ENCODE data around the gene GRIP2.
A peak's percentile ranks its signal among the peaks of the same experiment; 100 is the strongest.
"Not testable (repeated sequence)": the region's sequence is repeated elsewhere in the genome, so short reads cannot be mapped to it uniquely, and the experiment has no call there.

Gene GRIP2

DNA sequence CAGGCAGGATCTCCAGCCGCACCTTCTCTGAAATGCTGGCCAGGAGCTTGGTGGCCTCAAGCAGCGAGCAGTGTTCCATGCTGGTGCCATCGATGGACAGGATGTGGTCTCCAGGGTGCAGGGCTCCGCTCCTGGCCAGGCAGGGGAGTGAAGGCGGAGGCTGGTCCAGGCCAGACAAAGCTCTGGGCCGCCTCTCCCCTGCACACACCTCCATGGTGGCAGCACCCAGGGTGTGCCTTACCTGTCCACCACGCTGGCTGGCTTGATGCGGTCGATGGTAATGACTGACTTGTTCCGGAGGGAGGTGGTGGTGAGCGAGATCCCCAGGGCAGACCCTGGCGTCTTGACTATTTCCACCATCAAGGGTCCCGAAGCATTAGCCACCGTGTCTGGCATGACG is 20.0 kb downstream of the GRIP2 start:
- DNase-seq (ENCODE audit: low spot score): no peak

DNA sequence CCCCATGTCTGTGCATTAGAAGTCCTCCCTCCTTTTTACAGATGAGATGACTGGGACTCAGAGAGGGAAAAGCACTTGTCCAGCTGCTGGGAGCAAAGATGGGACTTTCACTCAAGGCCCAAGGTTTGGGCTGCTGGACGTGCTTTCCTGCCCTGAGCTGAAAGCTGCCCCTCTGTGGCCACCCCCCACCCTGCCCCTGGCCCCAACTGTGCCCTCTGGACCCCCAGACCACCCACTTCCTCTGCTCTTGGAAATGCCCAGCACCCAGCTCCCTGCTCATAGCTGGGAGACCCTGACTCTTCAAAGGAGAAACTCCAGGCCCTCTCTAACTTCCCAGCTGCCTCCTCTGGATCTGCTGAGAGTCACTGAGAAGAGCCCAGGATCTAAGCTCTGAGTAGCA is 20.7 kb downstream of the GRIP2 start:
- no peak for DNase-seq (ENCODE audit: low spot score)

DNA sequence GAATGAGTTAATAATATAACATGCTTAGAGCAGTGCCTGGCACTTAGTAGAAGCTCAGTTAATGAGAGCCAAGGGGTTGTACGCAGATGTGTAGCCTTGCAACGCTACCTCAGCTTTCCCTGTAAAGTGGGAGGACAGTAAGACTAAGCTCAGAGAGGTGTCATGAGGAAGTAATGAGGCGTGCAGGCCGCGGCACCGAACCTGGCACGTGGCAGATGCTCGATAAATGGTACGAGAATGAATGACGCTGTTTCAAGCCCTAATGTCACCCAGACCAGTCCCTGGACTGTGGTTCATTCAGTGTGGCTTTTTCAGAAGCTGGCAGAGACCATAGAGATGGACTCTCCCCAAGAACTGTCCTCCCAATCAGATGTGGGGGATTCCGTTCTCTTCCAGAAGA is 21.2 kb downstream of the GRIP2 start:
- DNase-seq (ENCODE audit: low spot score): no peak

DNA sequence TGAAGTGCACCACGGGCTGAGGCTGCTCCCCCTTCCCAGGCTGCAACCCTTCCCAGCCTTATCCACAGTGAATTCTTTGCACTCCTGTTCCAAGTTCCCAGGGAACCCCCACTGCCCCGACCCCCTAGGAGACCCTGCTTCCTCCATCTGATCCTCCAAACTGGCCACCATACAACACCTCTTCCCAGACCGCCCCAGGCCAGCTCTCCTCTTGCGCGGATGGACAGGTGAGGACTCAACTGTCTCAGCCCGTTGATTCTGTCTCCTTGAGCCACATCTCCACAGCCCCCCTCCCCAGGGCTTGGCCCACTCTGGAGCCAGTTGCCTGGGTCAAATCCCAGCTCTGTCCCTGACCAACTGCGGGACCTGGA is 21.7 kb downstream of the GRIP2 start:
- DNase-seq (ENCODE audit: low spot score): no peak

DNA sequence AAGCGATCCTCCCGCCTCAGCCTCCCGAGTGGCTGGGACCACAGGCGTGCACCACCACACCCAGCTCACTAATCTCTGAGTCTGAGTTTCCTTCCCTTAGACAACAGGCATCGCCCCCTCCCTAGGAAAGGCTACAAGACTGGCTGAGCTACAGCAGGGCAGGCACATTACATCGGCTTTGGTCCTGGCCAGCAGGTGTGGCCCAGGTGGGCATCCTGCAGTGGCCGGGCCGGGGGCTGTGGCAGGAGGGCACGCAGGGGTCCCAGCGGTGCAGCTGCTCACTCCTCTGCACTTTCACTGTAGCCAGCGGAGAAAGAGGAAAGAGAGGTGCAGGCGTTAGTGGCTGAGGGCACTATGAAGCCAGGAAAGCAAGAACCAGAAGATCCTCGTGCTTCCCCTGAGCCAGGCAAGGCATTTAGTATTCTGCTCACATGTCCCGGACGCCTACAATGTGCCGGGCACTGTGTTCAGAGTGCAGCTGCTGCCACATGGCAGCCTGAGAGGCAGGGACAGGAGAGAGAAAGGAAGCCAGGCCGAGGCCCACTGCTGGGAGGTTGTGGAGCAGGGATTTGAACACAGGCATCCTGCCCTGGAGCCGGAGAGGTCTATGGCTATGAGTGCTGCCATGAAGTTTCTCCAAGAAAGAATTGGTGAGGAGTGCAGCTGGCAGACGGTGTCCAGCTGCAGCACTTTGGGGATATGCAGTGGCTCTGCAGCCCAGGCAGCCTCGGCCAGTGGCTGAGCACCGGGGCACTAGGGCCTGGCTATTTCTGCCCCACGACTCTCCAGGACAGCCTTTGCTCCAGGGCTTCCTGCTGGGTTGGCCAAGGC is 22.3 kb downstream of the GRIP2 start:
- DNase-seq (ENCODE audit: low spot score): no peak

DNA sequence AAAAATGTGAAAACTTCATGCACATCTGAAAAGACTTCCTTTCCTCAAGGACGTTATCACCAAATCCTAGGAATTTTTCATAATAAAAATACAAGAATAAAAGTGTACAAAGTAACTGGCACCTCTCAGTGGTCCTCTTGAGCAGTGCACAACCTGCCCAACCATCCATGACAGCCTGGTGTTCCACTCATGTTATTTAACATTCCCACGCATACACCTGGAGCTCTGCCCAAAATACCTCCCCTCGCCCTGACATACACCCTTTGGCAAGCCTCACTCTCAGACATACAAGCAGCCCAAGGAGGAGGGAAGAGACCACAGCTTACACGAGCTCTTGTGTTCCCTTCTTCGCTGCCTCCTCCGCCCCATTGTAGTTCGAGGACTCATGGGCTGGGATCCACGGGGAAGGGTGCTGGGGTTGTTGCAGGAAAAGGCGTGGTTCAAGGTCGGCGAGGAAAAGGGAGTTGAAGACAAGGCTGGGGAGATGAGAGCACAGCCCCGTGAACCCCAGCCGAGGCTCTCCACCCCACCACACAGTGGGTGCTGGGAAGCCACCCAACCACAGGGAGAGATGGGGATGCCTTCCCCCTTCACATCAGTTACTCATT is 23.3 kb downstream of the GRIP2 start:
- no peak for DNase-seq (ENCODE audit: low spot score)

DNA sequence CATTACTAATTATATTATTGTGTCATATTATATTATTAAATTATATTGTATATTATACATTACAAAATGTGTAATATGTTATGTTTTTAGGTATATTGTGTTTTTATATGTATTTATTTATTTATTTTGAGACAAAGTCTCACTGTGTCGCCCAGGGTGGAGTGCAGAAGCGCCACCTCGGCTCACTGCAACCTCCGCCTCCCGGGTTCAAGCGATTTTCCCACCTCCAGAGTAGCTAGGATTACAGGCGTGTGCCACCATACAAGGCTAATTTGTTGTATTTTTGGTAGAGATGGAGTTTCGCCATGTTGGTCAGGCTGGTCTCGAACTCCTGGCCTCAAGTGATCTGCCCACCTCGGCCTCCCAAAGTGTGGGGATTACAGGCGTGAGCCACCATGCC is 24.6 kb downstream of the GRIP2 start:
- DNase-seq (ENCODE audit: low spot score): not testable (repeated sequence)

DNA sequence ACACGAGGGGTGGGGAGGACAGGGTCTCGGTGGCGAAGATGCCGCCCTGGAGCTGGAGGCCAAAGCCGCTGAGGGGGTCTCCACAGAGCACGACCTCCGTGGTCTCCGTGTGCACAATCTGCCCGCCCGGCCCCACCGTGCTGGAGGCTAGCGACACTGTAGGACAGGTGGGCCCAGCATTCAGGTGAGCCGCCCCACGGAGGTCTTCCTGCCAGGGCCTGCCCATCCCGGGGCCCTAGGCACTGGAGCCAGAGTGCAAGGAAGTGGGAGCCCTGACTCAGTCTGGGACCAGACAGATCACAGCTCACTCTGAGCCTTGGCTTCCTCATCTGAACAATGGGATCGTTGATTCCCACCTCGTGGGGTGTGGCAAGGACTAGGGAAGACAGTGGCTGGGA is 25.8 kb downstream of the GRIP2 start:
- DNase-seq (ENCODE audit: low spot score): no peak

DNA sequence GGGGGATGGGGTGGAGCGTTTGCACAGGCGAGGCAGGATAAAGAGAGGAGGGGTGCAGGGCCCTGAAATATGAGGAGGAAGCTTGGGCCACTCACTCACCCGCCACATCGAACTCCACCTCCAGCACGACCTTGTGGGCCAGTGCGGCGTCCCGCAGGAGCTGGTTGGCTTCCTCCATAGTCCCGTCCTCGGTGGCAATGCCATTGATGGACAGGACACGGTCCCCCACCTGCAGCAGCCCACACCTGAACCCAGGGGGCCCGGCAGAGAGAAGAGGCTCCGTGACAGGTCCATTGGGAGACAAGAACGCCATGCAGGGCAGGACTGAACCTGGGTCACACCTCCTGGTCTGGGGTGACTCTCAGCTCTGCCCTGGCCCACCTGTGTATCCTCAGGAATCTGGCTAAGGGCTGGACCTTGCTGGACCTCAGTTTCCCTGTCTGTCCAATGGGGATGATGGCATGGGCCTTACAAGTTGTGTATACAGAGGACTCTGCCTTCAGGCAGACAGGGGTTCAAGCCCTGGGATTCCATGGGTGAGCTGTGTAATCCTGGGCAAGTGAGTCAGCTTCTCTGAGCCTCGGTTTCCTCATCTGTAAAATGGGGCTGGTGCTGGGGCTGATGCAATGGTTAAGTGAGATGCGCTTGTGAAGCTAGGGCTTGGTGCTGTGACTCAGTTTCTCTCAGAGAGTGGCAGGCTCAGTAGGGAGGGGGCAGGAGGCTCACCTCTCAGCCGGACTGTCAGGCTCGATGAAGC is 26.4 kb downstream of the GRIP2 start:
- DNase-seq (ENCODE audit: low spot score): no peak

DNA sequence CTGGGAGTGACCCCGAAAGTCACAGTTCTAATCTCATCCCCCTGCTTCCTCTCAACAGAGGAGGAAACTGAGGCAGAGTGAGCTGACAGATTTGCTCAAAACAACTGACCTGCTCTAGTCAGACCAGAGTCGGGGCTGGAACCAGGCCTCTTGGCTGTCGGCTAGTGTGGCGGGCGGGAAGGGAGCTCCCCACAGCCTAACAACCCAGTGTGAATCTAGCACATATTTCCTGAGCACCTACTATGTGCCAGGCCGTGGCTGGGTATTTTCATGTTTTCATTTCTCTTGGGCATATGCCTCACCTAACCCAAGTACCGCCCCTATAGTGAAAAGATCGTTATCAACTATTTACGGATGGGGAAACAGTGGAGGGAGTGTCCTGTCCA is 27.2 kb downstream of the GRIP2 start:
- no peak for DNase-seq (ENCODE audit: low spot score)

DNA sequence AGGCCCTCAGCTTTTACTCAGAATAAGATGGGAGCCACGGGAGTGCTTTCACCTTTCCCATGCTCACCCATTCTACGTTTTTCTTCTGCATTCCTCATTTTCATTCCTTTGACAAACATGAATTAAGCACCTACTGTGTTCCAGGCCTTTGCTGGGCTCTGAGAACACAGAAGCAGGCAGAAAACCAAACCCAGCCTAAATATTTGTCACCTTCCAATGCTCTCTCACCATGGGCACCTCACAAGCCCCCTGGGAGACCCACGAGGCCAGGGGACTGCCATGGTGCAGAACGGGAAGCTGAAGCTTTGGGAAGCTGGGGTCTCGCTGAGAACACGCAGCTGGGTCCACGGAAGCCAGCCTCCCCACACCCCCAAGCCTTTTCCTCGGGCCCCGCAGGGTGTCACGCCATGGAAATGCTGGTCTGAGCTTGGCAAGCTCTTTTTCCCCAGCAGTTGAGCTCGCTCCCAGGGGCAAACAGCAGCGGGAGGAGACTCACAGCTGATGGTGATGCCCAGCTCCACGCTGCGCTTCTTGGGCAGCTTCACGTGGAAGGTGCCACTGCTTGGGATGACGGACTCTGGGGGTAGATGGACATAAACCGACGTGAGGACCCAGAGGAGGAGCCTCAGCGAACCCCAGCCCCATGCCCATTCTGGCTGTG is 27.7 kb downstream of the GRIP2 start:
- DNase-seq (ENCODE audit: low spot score): no peak

DNA sequence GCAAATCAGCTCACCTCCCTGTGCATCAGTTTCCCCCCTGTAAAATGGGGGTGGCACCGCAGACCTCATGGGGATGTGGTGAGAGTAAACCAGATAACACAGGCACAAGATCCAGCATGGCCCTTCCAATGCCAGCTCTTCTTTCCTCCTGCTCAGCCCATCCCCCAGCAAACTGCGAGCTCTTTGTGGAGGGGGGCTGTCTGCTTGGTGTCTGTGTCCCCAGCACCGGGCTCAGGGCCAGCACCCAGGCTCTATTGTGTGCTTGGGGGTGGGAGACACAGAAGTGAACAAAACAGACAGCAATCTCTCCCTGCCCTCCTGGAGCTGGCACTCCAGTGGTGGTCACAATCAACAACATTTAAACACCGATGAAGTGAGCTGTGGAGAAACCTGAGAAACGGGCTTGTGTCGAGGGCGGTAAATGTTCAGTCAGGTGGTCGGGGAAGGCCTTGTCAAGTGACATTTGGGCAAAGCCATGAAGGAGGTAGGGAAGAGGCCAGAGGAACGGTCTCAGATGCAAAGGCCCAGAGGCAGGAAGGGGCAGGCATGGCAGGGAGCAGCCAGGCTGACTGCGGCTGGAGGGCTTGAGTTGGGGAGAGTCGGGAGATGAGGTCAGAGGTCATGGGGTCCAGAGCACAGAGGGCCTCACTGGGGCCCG is 28.4 kb downstream of the GRIP2 start:
- no peak for DNase-seq (ENCODE audit: low spot score)

DNA sequence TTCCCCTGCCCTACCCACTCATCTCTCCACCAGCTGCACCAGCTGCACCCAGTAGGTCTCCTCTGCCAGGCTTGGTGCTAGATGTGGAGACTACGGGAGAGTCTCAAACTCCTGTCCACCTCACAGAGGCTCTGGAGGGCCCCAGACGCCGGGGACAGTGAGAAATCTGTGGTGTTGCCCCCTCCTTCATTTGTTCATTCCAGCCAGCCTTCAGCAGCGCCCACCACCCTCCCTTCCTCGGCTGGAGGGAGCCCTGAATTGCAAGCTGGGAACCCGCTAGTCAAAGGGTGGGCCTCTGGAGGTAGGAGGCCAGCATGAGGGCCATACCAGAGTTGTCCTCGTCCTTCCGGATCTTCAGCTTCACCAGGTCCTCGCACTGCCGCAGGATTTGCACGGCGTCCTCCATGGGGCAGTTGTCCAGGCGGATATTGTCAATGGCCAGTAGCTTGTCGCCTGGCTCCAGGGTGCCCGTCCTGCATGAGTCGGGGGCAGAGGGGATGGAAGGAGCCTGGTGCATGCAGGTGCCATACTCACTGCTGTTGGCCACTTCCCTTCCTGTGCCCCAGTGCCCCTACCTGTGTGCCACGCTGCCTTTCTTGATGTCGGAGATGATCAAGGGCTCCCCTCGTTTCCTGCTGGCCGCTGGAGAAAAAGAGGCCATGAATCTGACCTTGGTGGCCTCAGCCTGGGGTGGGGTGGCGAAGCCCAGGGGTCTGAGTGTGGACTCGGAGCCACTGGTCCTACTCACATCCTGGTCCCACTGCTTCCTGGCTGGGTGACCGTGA is 29.1 kb downstream of the GRIP2 start:
- no peak for DNase-seq (ENCODE audit: low spot score)

DNA sequence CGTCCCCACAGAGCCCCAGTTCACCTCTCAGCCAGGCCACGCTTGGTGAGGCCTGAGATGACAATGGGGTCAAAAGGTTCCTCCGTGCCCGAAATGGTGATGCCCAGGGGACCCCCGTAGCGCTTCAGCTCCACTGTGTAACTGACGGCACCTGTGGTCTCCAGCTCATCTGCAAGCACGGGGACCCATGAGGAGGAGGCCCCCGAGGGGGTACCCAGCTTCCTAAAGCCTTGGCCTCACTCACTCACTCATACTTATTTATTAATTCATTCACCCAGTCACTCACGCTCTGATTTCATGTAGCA is 30.4 kb downstream of the GRIP2 start:
- DNase-seq (ENCODE audit: low spot score): no peak

DNA sequence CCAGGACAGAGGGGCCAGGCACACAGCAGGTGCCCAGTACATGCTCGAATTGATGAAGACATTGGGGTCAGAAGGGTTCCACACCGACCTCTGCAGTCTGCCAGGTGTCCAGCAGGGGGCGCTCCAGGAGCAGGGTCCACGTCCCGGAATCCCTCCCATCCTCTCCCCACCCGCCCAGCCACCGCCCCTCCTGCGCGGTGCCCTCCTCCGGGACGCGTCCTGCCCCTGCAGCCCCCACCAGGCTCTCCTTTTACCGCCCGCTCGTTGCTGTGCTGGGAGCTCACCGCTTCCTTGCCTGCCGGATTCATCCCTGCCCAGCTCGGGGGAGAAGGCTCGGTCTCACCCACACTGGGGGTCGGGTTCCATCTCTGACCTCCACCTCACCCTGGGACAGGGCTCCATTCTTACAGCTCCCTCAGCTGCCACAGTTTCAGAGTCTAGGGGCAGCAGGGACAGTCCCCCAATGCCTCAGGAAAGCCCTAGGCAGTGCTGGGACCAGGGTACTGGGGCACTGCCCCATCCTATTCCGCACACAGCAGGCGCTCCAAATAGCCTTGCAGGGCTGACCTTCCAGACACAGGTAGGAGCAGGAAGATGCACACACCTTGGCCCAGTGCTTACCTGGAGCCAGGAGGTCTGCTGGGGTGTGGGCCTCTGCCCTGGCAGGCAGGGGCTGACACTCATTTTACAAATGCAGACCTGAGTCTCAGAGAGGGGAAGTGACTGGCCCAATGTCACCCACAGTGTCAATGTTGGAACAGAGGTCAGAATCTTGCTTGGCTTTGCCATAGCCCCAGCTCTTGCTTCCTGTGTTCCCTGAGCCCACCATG is 31.0 kb downstream of the GRIP2 start:
- DNase-seq (ENCODE audit: low spot score): peak; percentile 54

DNA sequence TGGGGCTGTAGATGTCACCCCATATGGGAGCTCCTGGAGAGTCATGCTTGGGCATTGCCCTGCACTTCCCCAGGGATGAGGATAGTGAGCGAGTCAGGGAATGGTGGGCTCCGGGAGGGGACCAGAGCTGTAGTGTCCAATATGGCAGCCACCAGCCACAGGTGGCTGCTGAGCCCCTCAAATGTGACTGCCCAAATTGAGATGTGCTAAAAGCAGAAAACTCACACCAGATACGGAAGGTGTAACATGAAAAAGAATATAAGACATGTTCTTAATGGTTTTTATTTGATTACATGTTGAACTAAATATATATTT is 31.7 kb downstream of the GRIP2 start:
- no peak for DNase-seq (ENCODE audit: low spot score)

DNA sequence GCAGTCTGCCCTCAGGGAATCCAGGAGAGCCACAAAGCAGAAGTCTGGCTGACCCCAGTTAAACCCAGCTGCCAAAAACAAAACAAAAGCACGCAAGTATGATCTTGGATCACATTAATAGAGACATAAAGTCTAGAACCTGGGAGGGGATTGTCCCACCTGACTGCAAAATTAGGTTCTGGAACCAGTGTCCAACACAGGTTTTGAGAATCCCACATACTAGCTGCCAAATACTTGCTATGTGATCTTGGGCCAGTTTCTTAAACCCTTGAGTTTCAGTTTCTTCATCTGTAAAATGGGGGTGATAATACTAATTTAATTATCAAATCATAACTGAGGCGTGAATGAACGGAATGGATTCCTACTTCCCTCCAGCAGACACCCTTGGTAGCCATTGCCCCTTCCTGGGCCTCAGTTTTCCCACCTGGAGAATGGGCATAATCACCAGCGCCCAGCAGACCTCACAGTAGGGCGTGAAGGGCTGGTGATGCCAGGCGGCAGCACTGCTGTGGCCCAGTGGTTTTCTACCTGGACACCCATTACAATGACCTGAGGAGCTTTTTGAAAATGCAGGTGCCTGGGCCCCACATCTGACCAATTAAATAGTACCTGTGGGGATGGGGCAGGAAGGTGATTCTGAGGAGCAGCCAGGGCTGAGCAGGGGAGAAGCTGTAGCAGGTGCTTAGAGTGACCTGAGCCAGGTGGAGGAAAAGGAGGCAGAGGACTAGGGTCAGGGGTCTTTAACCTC is 32.2 kb downstream of the GRIP2 start:
- no peak for DNase-seq (ENCODE audit: low spot score)

DNA sequence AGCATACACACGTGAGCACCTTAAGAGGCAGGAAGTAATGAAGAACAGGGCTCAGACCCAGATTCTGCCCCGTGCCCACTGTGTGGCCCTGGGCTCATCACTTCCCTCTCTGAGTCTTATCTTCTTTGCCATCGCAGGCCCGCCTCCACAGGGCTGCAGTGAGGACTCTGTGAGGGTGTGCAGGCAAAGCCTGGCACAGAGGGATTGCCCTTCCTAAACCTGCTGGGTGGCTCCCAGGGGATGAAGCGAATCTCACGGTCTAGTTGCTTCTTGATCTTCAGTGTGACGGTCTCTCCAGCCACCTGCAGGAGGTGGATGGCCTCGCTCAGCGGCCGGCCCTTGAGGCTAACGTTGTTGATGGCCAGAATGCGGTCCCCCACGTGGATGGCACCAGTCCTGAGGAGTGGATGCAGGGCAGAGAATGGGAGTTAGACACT is 32.8 kb downstream of the GRIP2 start:
- DNase-seq (ENCODE audit: low spot score): no peak

DNA sequence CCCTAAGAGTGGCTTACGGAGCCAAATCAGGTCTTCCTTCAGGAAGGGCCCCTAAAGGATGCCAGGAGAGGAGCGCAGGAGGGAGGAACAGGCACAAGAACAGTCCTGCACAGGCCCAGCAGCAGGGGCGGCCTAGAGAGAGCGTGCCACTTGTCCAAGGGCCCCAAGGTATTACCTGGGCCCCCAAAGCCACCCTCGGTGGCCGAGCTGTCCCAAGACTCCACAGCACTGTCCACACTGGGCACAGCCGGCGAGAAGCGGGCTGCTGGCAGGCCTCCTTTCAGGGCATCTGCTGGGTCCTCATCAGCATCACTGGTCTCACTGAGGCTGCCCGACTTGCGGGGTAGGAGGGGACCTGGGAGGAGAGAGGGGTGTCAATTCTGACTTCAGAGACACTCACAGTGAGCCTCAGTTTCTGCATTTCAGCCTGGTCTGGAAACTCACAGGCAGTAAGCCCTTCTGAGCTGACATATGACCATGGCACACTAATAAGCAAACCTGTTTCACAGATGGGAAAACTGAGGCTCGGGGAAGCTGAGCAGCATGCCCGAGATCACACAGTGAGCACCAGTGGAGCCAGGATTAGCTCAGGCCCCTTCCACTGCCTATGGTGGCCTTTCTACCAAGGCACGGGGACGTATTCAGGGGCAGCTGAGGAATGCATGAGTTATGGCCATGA is 33.4 kb downstream of the GRIP2 start:
- DNase-seq (ENCODE audit: low spot score): no peak

Measured in CD4-positive, alpha-beta T cell treated with Interleukin-6 at 100 ng/mL for 8 hours (primary cell).